Lower leg skin (tissue), 4 donors: ENCODE measurements around the gene NUDC. TPM values are rescaled to one million over a fixed set of nuclear protein-coding genes. Genes with fewer than 3 reads are reported as not detected.

Experiments
- DNase-seq, 2 donors: peaks; one replicate each; pipeline ENCODE4 v3.0.0-alpha.2; 2019; ENCODE audit warnings: low spot score in 2 of 2
- H3K4me3 ChIP-seq: fragments of 200-600 bp; sonication (generic); 2 replicates; pipeline ENCODE4 v1.5.1; 2017; ENCODE audit warnings: mild to moderate bottlenecking, low read depth; ENCODE audit not compliant: poor library complexity, severe bottlenecking
- POLR2A ChIP-seq, 2 donors: fragments of 450-650 bp; IDR thresholded peaks; one replicate each; pipeline ENCODE4 v1.6.1; 2016 to 2017; ENCODE audit warnings: antibody characterized with exemption in 2 of 2, mild to moderate bottlenecking in 1 of 2, moderate library complexity in 1 of 2
- WGBS, 2 donors: methylation state at CpG; one replicate each; pipeline ENCODE4 v1.1.5; 2018; 5-methylcytosine and 5-hydroxymethylcytosine counted together
- intact Hi-C: fragments of 100-400 bp; cut with DNase I; formaldehyde crosslinking; loops from one replicate; pipeline ENCODE4 v1.15.0; 2023; ENCODE audit warnings: low total_unique reads
- total RNA-seq, 4 donors: library from RNA; depleted of rRNA; stranded (reverse); fragments of >200 nt; gene quantifications; one replicate each; pipeline ENCODE4 v1.1.0, GENCODE V29; 2016
- TF ChIP-seq, protein P1 (sequence below), 3 donors: fragments of 450-650 bp; IDR thresholded peaks; one replicate each; pipeline ENCODE4 v1.5.1; 2016; ENCODE audit warnings: antibody characterized with exemption in 3 of 3, mild to moderate bottlenecking in 3 of 3, moderate library complexity in 2 of 3

Gene NUDC
- total RNA-seq, 4 donors from 2014 or later, result 37.0 to 50.4 (median 39.7) TPM

DNA sequence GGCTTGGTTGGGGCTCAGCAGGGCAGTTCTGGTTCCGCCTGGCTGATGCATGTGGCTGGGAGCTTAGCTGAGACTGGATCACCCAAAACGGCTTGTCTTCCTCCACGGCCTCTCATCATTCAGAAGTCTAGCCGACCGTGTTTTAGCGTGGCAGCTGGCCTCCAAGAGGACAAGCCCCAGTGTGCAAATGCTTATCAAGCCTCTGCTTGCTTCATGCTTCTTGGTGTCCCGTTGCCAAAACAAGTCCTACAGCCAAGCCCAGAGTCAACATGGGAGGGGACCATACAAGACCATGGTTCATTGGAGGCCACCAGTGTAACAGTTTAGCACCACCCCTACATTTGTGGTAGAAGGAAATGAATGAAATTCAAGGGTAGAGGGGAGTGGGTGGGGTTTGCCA is 49.3 kb downstream of the NUDC start:
- TF ChIP-seq, protein P1, sequence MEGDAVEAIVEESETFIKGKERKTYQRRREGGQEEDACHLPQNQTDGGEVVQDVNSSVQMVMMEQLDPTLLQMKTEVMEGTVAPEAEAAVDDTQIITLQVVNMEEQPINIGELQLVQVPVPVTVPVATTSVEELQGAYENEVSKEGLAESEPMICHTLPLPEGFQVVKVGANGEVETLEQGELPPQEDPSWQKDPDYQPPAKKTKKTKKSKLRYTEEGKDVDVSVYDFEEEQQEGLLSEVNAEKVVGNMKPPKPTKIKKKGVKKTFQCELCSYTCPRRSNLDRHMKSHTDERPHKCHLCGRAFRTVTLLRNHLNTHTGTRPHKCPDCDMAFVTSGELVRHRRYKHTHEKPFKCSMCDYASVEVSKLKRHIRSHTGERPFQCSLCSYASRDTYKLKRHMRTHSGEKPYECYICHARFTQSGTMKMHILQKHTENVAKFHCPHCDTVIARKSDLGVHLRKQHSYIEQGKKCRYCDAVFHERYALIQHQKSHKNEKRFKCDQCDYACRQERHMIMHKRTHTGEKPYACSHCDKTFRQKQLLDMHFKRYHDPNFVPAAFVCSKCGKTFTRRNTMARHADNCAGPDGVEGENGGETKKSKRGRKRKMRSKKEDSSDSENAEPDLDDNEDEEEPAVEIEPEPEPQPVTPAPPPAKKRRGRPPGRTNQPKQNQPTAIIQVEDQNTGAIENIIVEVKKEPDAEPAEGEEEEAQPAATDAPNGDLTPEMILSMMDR (IDR thresholded peaks at IDR 0.05), result no peak
- TF ChIP-seq POLR2A (IDR thresholded peaks at IDR 0.05), result no peak
- no peak overlapping the region for H3K4me3 ChIP-seq
- WGBS, 2 donors, result 32 to 37% methylated on average over 7 of the region's 7 CpGs
- intact Hi-C loops, result no loop called here
- DNase-seq, result no peak

DNA sequence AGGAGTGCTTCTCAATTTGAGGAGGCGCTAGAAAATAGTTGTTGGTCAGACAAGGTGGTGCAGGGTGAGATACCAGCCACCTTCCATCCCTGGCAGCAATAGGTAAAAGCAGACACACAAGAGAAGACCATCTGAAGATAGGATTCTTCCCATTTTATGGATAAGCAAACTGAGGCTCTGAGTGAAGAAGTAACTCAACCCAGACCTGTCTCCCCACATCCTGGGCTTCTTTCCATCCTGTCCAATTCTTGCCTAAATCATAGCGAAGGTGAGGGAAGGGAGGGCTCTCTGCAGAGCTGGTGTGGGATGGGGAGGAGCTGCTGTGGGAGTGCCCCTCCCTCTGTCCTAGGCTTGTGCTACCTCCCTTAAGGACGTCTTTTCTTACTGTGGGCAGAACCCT is 50.0 kb downstream of the NUDC start:
- intact Hi-C loops, result no loop called here
- TF ChIP-seq POLR2A (IDR thresholded peaks at IDR 0.05), result no peak
- TF ChIP-seq, protein P1 (IDR thresholded peaks at IDR 0.05), result no peak
- H3K4me3 ChIP-seq, result no peak overlapping the region
- WGBS, 2 donors, result 61 to 64% methylated on average over 3 of the region's 3 CpGs
- DNase-seq, result no peak

DNA sequence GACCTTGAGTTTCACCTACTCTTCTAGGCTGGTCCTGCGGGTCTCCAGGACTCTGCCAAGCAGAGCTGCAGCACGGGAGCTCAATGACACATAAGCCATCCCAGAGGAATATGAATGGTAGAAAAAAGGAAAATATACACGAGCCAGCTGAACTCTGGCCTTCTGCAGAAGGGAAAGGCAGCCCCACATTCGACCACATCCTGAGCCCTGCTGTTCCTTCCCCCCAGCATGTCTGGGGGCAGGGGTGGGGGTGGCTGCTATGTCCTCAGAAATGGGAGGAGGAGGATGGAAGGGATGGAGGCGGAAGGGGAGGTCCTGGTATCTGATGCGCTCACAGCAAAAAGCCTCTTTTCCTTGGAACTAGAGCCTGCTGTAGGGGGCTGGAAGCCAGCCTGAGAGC is 50.8 kb downstream of the NUDC start:
- no peak overlapping the region for H3K4me3 ChIP-seq
- no peak for DNase-seq
- TF ChIP-seq, protein P1 (IDR thresholded peaks at IDR 0.05), result no peak
- no peak for TF ChIP-seq POLR2A (IDR thresholded peaks at IDR 0.05)
- 48 to 50% methylated on average over 6 of the region's 6 CpGs for WGBS, 2 donors
- intact Hi-C loops, result no loop called here

DNA sequence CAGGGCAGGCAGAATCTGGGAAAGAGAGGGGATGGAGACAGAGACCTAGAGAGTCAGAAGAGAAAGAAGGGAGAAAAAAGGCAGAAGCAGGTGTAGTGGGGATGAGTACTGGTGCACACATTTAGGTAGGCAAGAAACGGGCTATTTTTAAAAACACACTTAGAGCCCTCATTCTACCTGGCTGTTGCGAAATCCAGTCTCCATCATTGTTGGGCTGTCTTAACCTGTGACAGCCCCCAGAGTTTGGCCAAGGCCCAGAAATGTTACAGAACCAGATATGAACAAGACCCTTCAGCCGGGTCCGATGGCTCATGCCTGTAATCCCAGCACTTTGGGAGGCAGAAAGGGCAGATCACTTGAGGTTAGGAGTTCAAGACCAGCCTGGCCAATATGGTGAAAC is 51.3 kb downstream of the NUDC start:
- intact Hi-C loops, result no loop called here
- H3K4me3 ChIP-seq, result no peak overlapping the region
- WGBS, 2 donors, result 88 to 91% methylated on average over 4 of the region's 4 CpGs
- TF ChIP-seq POLR2A (IDR thresholded peaks at IDR 0.05), result no peak
- TF ChIP-seq, protein P1 (IDR thresholded peaks at IDR 0.05), result no peak
- DNase-seq, result no peak

DNA sequence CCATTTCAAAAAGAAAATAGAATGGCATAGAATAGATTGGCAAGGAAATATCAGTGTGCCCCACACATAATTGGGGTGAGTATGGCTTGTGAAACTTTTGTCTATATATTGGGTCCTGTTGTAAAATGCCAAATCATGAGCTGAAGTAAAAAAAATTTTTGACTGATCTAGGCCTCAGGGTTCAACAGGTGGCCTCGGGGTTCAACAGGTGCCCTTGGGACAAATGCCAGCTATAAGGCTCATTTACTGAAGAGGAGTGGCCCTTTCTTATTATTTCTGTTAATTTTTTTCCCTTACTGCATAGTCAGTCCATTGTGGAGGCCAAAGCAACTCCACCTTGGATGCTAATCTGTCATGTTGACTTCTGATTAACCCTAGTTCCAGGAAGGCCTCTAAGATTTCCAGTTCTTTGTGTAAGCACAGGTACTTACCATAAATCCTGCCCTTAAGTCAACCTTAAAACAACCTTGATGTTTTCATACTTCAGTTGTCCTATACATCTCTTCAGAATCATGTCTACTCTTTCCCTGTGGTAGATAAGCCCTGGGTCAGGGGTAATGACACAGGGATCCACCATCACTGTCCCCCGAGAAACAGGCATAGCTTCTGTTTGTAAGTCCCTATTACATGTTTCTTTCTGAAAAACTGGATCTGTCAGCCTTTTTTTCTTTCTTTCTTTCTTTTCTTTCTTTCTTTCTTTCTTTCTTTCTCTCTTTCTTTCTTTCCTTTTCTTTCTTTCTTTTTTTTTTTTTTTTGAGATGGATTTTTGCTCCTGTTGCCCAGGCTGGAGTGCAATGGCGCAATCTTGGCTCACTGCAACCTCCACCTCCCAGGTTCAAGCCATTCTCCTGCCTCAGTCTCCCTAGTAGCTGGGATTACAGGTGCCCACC is 55.3 kb downstream of the NUDC start:
- 84 to 89% methylated on average over 3 of the region's 3 CpGs for WGBS, 2 donors
- H3K4me3 ChIP-seq, result no peak overlapping the region
- intact Hi-C loops, result no loop called here
- no peak for DNase-seq
- no peak for TF ChIP-seq POLR2A (IDR thresholded peaks at IDR 0.05)
- TF ChIP-seq, protein P1 (IDR thresholded peaks at IDR 0.05), result no peak
